NT2/D1 (cell line): ENCODE data around the gene OR52R1.

ENCODE experiments used
- DNase-seq: peaks from one replicate; pipeline ENCODE4 v3.0.0-alpha.2; 2011; ENCODE audit warnings: low read depth, low spot score
- H3K27me3 ChIP-seq: 2 replicates; pipeline ENCODE4 v1.6.0; 2011; ENCODE audit warnings: mild to moderate bottlenecking; ENCODE audit not compliant: insufficient read length, insufficient read depth
- H3K36me3 ChIP-seq: 2 replicates; pipeline ENCODE4 v1.6.1; 2011; ENCODE audit warnings: mild to moderate bottlenecking, low read length, mixed read lengths; ENCODE audit not compliant: insufficient read depth, insufficient read length
- H3K4me1 ChIP-seq: 2 replicates; pipeline ENCODE4 v1.5.1; 2011; ENCODE audit not compliant: insufficient read depth, insufficient read length
- H3K4me3 ChIP-seq: 2 replicates; pipeline ENCODE4 v1.5.1; 2011; ENCODE audit warnings: low read depth; ENCODE audit not compliant: insufficient read length
- H3K9ac ChIP-seq: 2 replicates; pipeline ENCODE4 v1.6.0; 2011; ENCODE audit warnings: low read depth; ENCODE audit not compliant: insufficient read length
- H3K9me3 ChIP-seq: 2 replicates; pipeline ENCODE4 v1.5.1; 2011; ENCODE audit warnings: mild to moderate bottlenecking, low read length; ENCODE audit not compliant: insufficient read depth
- SUZ12 ChIP-seq: IDR thresholded peaks from 2 replicates; pipeline ENCODE4 v1.6.1; 2011; ENCODE audit not compliant: insufficient read length, insufficient read depth; ENCODE audit errors: extremely low read depth
- YY1 ChIP-seq: IDR thresholded peaks from 2 replicates; pipeline ENCODE4 v1.6.1; 2011; ENCODE audit not compliant: insufficient read length, insufficient read depth
- ZNF274 ChIP-seq: IDR thresholded peaks from 2 replicates; pipeline ENCODE4 v1.6.1; 2011; ENCODE audit warnings: mild to moderate bottlenecking, low read depth, low read length

Gene OR52R1

GRCh38 chr11:4769838-4770237 lies 34.3 kb downstream of the OR52R1 start, which contains the start of gene OR51F1:
Gene OR51F1, minus strand, starts transcription at chr11:4769938. Its CDS starts 0 bp downstream, at chr11:4769938.
- H3K9me3 ChIP-seq, result no peaks in the 10 kb centered on the region
- H3K4me1 ChIP-seq, result no peaks in the 10 kb centered on the region
- no peaks in the 10 kb centered on the region for H3K36me3 ChIP-seq
- H3K27me3 ChIP-seq, result no peaks in the 10 kb centered on the region
- H3K9ac ChIP-seq, result no peak within 1 kb of the TSS
- no peak for DNase-seq
- H3K4me3 ChIP-seq, result no peak within 1 kb of the TSS
- no peak for TF ChIP-seq YY1
- no peak for TF ChIP-seq ZNF274
- TF ChIP-seq SUZ12, result no peak

- Histone ChIP-seq H3K36me3 (no peaks in the 10 kb centered on the region), H3K4me1 (no peaks in the 10 kb centered on the region), H3K27me3 (no peaks in the 10 kb centered on the region), H3K4me3 (no peak overlapping the region), H3K9ac (no peak overlapping the region), H3K9me3 (no peaks in the 10 kb centered on the region)
- TF ChIP-seq YY1, result no peak
- TF ChIP-seq SUZ12, result no peak
- no peak for TF ChIP-seq ZNF274
- no peak for DNase-seq
Measured at GRCh38 chr11:4768094-4768493, 36.1 kb downstream of the OR52R1 start.

- Histone ChIP-seq H3K9ac (no peak overlapping the region), H3K27me3 (no peaks in the 10 kb centered on the region), H3K9me3 (no peaks in the 10 kb centered on the region), H3K36me3 (no peaks in the 10 kb centered on the region), H3K4me3 (no peak overlapping the region), H3K4me1 (no peaks in the 10 kb centered on the region)
- no peak for TF ChIP-seq SUZ12
- no peak for DNase-seq
Measured at GRCh38 chr11:4766420-4767043, 37.6 kb downstream of the OR52R1 start.

GRCh38 chr11:4763096-4763495 lies 41.1 kb downstream of the OR52R1 start:
- no peaks in the 10 kb centered on the region for H3K4me1 ChIP-seq
- no peaks in the 10 kb centered on the region for H3K27me3 ChIP-seq
- H3K4me3 ChIP-seq, result no peak overlapping the region
- TF ChIP-seq YY1 (no peak), ZNF274 (no peak), SUZ12 (no peak)
- H3K9ac ChIP-seq, result no peak overlapping the region
- H3K36me3 ChIP-seq, result no peaks in the 10 kb centered on the region
- H3K9me3 ChIP-seq, result no peaks in the 10 kb centered on the region
- no peak for DNase-seq
